ENCODE measurements around the gene TRAPPC2B.
A peak's percentile ranks its signal among the peaks of the same experiment; 100 is the strongest.

The TRAPPC2B gene

GRCh38 chr19:57362997-57363687, at the start of gene TRAPPC2B, which contains the start of gene ZNF547:
Gene TRAPPC2B, plus strand, starts transcription at chr19:57363551. Its CDS starts 1,283 bp downstream, at chr19:57364834.
Gene ZNF547, plus strand, starts transcription at chr19:57363551. Its CDS starts 5,005 bp downstream, at chr19:57368556.
- peak within 1 kb of the TSS; percentile 96 for H3K27ac Mint-ChIP-seq
- peaks cover 13% of the 10 kb centered on the region for H3K36me3 Mint-ChIP-seq
- H3K9me3 Mint-ChIP-seq, result peaks cover 16% of the 10 kb centered on the region
- peak; percentile 86 to 97 for DNase-seq (ENCODE audit: low spot score in 2 of 2)
- ATAC-seq, result peak; percentile 95
- H3K4me3 Mint-ChIP-seq, result peak within 1 kb of the TSS; percentile 82
- peaks cover 19% of the 10 kb centered on the region for H3K4me1 Mint-ChIP-seq

GRCh38 chr19:57314146-57314545, 49.2 kb upstream of the TRAPPC2B start:
- peaks cover 8% of the 10 kb centered on the region for H3K36me3 Mint-ChIP-seq
- no peak for ATAC-seq

GRCh38 chr19:57317503-57317902, 45.8 kb upstream of the TRAPPC2B start:
- peaks cover 8% of the 10 kb centered on the region for H3K36me3 Mint-ChIP-seq

More at GRCh38 chr19:57314146-57314545, 49.2 kb upstream of the TRAPPC2B start:
- Mint-ChIP-seq H3K9me3 (peaks cover 14% of the 10 kb centered on the region), H3K4me3 (no peak overlapping the region), H3K4me1 (peaks cover 9% of the 10 kb centered on the region), H3K27ac (no peak overlapping the region)
- DNase-seq (ENCODE audit: low spot score in 2 of 2), result no peak

GRCh38 chr19:57319869-57320179, 43.5 kb upstream of the TRAPPC2B start:
- H3K9me3 Mint-ChIP-seq, result peaks cover 16% of the 10 kb centered on the region
- no peak for ATAC-seq
- peak overlapping the region; percentile 96 for H3K27ac Mint-ChIP-seq
- H3K36me3 Mint-ChIP-seq, result peaks cover 23% of the 10 kb centered on the region
- peaks cover 26% of the 10 kb centered on the region for H3K4me1 Mint-ChIP-seq
- DNase-seq (ENCODE audit: low spot score in 2 of 2), result no peak
- peak overlapping the region; percentile 91 for H3K4me3 Mint-ChIP-seq

More at GRCh38 chr19:57317503-57317902, 45.8 kb upstream of the TRAPPC2B start:
- peaks cover 26% of the 10 kb centered on the region for H3K4me1 Mint-ChIP-seq
- no peak overlapping the region for H3K4me3 Mint-ChIP-seq
- no peak for DNase-seq (ENCODE audit: low spot score in 2 of 2)
- H3K9me3 Mint-ChIP-seq, result peaks cover 12% of the 10 kb centered on the region
- no peak overlapping the region for H3K27ac Mint-ChIP-seq
- ATAC-seq, result no peak

- DNase-seq (ENCODE audit: low spot score in 2 of 2) (peak; percentile 77 to 94), ATAC-seq (peak; percentile 99)
- H3K4me1 Mint-ChIP-seq, result peaks cover 26% of the 10 kb centered on the region
- H3K4me3 Mint-ChIP-seq, result peak within 1 kb of the TSS; percentile 91
- H3K9me3 Mint-ChIP-seq, result peaks cover 13% of the 10 kb centered on the region
- H3K27ac Mint-ChIP-seq, result peak within 1 kb of the TSS; percentile 96
- peaks cover 29% of the 10 kb centered on the region for H3K36me3 Mint-ChIP-seq
Measured at GRCh38 chr19:57320180-57321084, 42.9 kb upstream of the TRAPPC2B start, which contains the start of gene ZNF543. Gene ZNF543, plus strand, starts transcription at chr19:57320472. Its CDS starts 382 bp downstream, at chr19:57320854.

- Mint-ChIP-seq H3K4me1 (peaks cover 26% of the 10 kb centered on the region), H3K36me3 (peaks cover 36% of the 10 kb centered on the region), H3K27ac (peak overlapping the region; percentile 96), H3K9me3 (peaks cover 9% of the 10 kb centered on the region), H3K4me3 (peak overlapping the region; percentile 91)
- ATAC-seq, result no peak
- no peak for DNase-seq (ENCODE audit: low spot score in 2 of 2)
Measured at GRCh38 chr19:57321116-57321515, 42.2 kb upstream of the TRAPPC2B start.

GRCh38 chr19:57321751-57322150, 41.6 kb upstream of the TRAPPC2B start:
- peak overlapping the region; percentile 91 for H3K4me3 Mint-ChIP-seq
- no peak overlapping the region for H3K27ac Mint-ChIP-seq
- H3K4me1 Mint-ChIP-seq, result peaks cover 26% of the 10 kb centered on the region

GRCh38 chr19:57324992-57325391, 38.4 kb upstream of the TRAPPC2B start:
- H3K9me3 Mint-ChIP-seq, result peaks cover 12% of the 10 kb centered on the region
- peaks cover 20% of the 10 kb centered on the region for H3K4me1 Mint-ChIP-seq
- DNase-seq (ENCODE audit: low spot score in 2 of 2) (no peak), ATAC-seq (no peak)
- H3K4me3 Mint-ChIP-seq, result no peak overlapping the region
- H3K27ac Mint-ChIP-seq, result no peak overlapping the region
- H3K36me3 Mint-ChIP-seq, result peaks cover 69% of the 10 kb centered on the region

More at GRCh38 chr19:57321751-57322150, 41.6 kb upstream of the TRAPPC2B start:
- Mint-ChIP-seq H3K36me3 (peaks cover 42% of the 10 kb centered on the region), H3K9me3 (peaks cover 8% of the 10 kb centered on the region)
- DNase-seq (ENCODE audit: low spot score in 2 of 2) (no peak), ATAC-seq (no peak)

- H3K9me3 Mint-ChIP-seq, result peaks cover 15% of the 10 kb centered on the region
- no peak overlapping the region for H3K27ac Mint-ChIP-seq
- H3K4me1 Mint-ChIP-seq, result no peaks in the 10 kb centered on the region
- no peak for ATAC-seq
- H3K36me3 Mint-ChIP-seq, result peaks cover 64% of the 10 kb centered on the region
- no peak for DNase-seq (ENCODE audit: low spot score in 2 of 2)
- no peak overlapping the region for H3K4me3 Mint-ChIP-seq
Measured at GRCh38 chr19:57327993-57328392, 35.4 kb upstream of the TRAPPC2B start.

GRCh38 chr19:57334191-57334590, 29.2 kb upstream of the TRAPPC2B start:
- peaks cover 7% of the 10 kb centered on the region for H3K36me3 Mint-ChIP-seq
- H3K27ac Mint-ChIP-seq, result no peak overlapping the region
- DNase-seq (ENCODE audit: low spot score in 2 of 2), result no peak
- peaks cover 30% of the 10 kb centered on the region for H3K9me3 Mint-ChIP-seq
- H3K4me1 Mint-ChIP-seq, result no peaks in the 10 kb centered on the region
- ATAC-seq, result no peak
- no peak overlapping the region for H3K4me3 Mint-ChIP-seq

GRCh38 chr19:57338877-57339276, 24.5 kb upstream of the TRAPPC2B start:
- DNase-seq (ENCODE audit: low spot score in 2 of 2), result no peak
- Mint-ChIP-seq H3K27ac (no peak overlapping the region), H3K9me3 (peaks cover 25% of the 10 kb centered on the region), H3K4me1 (no peaks in the 10 kb centered on the region), H3K36me3 (no peaks in the 10 kb centered on the region), H3K4me3 (no peak overlapping the region)
- ATAC-seq, result no peak

- Mint-ChIP-seq H3K4me3 (no peak overlapping the region), H3K4me1 (no peaks in the 10 kb centered on the region)
Measured at GRCh38 chr19:57342582-57342981, 20.8 kb upstream of the TRAPPC2B start.

GRCh38 chr19:57348136-57348535, 15.2 kb upstream of the TRAPPC2B start:
- Mint-ChIP-seq H3K36me3 (peaks cover 1% of the 10 kb centered on the region), H3K4me1 (peaks cover 26% of the 10 kb centered on the region), H3K27ac (no peak overlapping the region), H3K9me3 (peaks cover 14% of the 10 kb centered on the region), H3K4me3 (no peak overlapping the region)
- ATAC-seq (no peak), DNase-seq (ENCODE audit: low spot score in 2 of 2) (peak in 1 of 2 donors; percentile 8)

More at GRCh38 chr19:57342582-57342981, 20.8 kb upstream of the TRAPPC2B start:
- DNase-seq (ENCODE audit: low spot score in 2 of 2) (no peak), ATAC-seq (no peak)
- Mint-ChIP-seq H3K27ac (no peak overlapping the region), H3K9me3 (peaks cover 15% of the 10 kb centered on the region), H3K36me3 (no peaks in the 10 kb centered on the region)

- DNase-seq (ENCODE audit: low spot score in 2 of 2) (peak; percentile 65 to 85), ATAC-seq (peak; percentile 100)
- Mint-ChIP-seq H3K4me3 (peak within 1 kb of the TSS; percentile 96), H3K27ac (peak within 1 kb of the TSS; percentile 95), H3K4me1 (peaks cover 31% of the 10 kb centered on the region), H3K36me3 (peaks cover 23% of the 10 kb centered on the region), H3K9me3 (peaks cover 23% of the 10 kb centered on the region)
Measured at GRCh38 chr19:57350877-57351805, 12.2 kb upstream of the TRAPPC2B start, which contains the start of gene ZNF304. Gene ZNF304, plus strand, starts transcription at chr19:57351271. Its CDS starts 394 bp downstream, at chr19:57351665.
